Heart left ventricle (tissue), 16 donors: Measurements from ENCODE around the gene CAPN9. TPM values are rescaled to one million over a fixed set of nuclear protein-coding genes. Genes with fewer than 3 reads are reported as not detected.
A peak's percentile ranks its signal among the peaks of the same experiment; 100 is the strongest.
"Not testable (repeated sequence)": the region's sequence is repeated elsewhere in the genome, so short reads cannot be mapped to it uniquely, and the experiment has no call there.

Experiments used
- ATAC-seq, 4 donors: fragments of 200-7000 bp; cut with Tn5 transposase; one replicate each; pipeline ENCODE4 v1.9.1; 2020 to 2022; ENCODE audit warnings: moderate library complexity in 4 of 4, mild to moderate bottlenecking in 3 of 4, moderate number of reproducible peaks in 1 of 4
- DNase-seq, 5 donors: peaks; one replicate each; pipeline ENCODE4 v3.0.0-alpha.2; 2020
- H3K27ac ChIP-seq, 12 donors: fragments of 200-600 bp; sonication (generic) in 4 of 12; one replicate each; pipeline versions ENCODE4 v1.5.0 to v1.8.0; 2016 to 2022; ENCODE audit warnings: mild to moderate bottlenecking in 2 of 12
- H3K27me3 ChIP-seq, 9 donors: fragments of 200-600 bp; sonication (generic) in 2 of 9; one replicate each; pipeline versions ENCODE4 v1.5.1 to v1.8.0; 2016 to 2022; ENCODE audit warnings: mild to moderate bottlenecking in 3 of 9
- H3K36me3 ChIP-seq, 9 donors: fragments of 200-600 bp; sonication (generic) in 2 of 9; one replicate each; pipeline versions ENCODE4 v1.5.0 to v1.8.0; 2018 to 2022; ENCODE audit warnings: mild to moderate bottlenecking in 2 of 9
- H3K4me1 ChIP-seq, 12 donors: fragments of 200-600 bp; sonication (generic) in 4 of 12; one replicate each; pipeline versions ENCODE4 v1.5.0 to v1.8.0; 2016 to 2022; ENCODE audit warnings: mild to moderate bottlenecking in 3 of 12
- H3K4me3 ChIP-seq, 12 donors: fragments of 200-600 bp; sonication (generic) in 4 of 12; one replicate each; pipeline versions ENCODE4 v1.5.0 to v1.8.0; 2017 to 2022; ENCODE audit warnings: mild to moderate bottlenecking in 9 of 12, moderate library complexity in 4 of 12
- H3K9me3 ChIP-seq, 12 donors: fragments of 200-600 bp; sonication (generic) in 4 of 12; one replicate each; pipeline versions ENCODE4 v1.5.0 to v1.8.0; 2016 to 2022; ENCODE audit warnings: mild to moderate bottlenecking in 1 of 12
- POLR2A ChIP-seq, 2 donors: fragments of 450-650 bp; IDR thresholded peaks; one replicate each; pipeline ENCODE4 v1.6.1; 2017; ENCODE audit warnings: antibody characterized with exemption in 2 of 2, mild to moderate bottlenecking in 2 of 2, moderate library complexity in 2 of 2
- WGBS, 4 donors: extraction: QIAGEN DNeasy Blood & Tissue Kit in 2 of 4; methylation state at CpG; one replicate each; pipeline versions ENCODE4 v1.1.5 to v1.1.7; 2013 to 2018; 5-methylcytosine and 5-hydroxymethylcytosine counted together
- intact Hi-C, 10 donors: fragments of 100-400 bp; cut with DNase I; formaldehyde crosslinking; loops; one replicate each; pipeline versions ENCODE4 v1.11.1 to v1.14.2; 2022
- polyA plus RNA-seq, 2 donors: library from polyadenylated mRNA; stranded (reverse); fragments of 200-250 nt; gene quantifications; one replicate each; pipeline ENCODE4 v1.2.3, GENCODE V29; 2013
- total RNA-seq, 9 donors: library from RNA; depleted of rRNA in 2 of 9; stranded (reverse); fragments of >200 nt in 2 of 9; fragmentation: NEBNext Ultra II Directional in 3 of 9; extraction: Animal tissue kit (Norgen Biotek cat#: 25700) in 3 of 9; gene quantifications; one replicate each; pipeline versions ENCODE4 v1.1.0 to v1.2.4, GENCODE V29; 2016 to 2023
- TF ChIP-seq, protein P1 (sequence below), 12 donors: fragments of 200-600 bp; sonication (generic) in 4 of 12; IDR thresholded peaks; one replicate each; pipeline versions ENCODE4 v1.5.0 to v1.8.0; 2018 to 2022; ENCODE audit warnings: antibody characterized with exemption in 12 of 12, mild to moderate bottlenecking in 5 of 12
- donor health status: ischemic (EF 13 %, LVEDD 7.1; RV severe dilation, severe dysfunction).
- donor health status: healthy with polysubstance abuse.
- donor health status: DM: no; HTN: yes; CAD: no.
- donor health status: DM: no; HTN: no; CAD: no.
- donor health status: ischemic (EF 25% LVEDD 6.9; RV normal size, moderate dysfunction).
- donor health status: ischemic (EF 25% LVEDD 5.7; RV mildly dilated, moderate dysfunction).
- donor health status: healthy.
- donor health status: DM: yes; HTN: yes; CAD: no.
- donor health status: ischemic (EF 35%, LVEDD 5.7; RV mildly dilated, moderate dysfunction).
- donor health status: nonischemic (EF 11% LVEDD 7.7; RV severe dilation, severe dysfunction).
- donor health status: DM: yes; HTN: yes; CAD: no.
- donor health status: PGD.
- donor health status: ischemic (EF 29% LVEDD 5.4; RV normal size, mild dysfunction).
- donor health status: nonischemic (EF 23%, LVEDD 6.1; RV moderate dilation, normal function).

Gene CAPN9
- total and polyA plus RNA-seq, 11 donors, result 0.04 to 0.31 (median 0.17) TPM; not detected in 7

DNA sequence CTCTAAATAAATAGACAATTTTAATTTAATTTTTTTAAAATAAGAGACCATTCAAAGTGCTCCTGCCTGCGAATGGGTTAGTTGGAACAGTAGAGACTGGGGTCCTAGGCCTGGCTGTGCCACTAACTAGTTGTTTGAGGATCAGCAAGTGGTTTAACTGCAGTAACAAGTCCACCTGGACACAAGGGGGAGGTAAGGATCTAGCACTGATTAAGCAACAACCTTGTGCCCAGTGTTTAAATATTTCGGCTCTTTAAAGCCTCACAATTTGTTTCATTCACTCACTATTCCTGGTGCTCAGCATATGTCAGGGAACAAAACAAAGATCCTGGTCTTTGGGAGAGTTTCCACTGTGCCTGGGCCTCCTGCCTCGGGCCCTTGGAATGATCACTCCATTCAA, 31.7 kb upstream of the CAPN9 start:
- no peaks in the 10 kb centered on the region for H3K9me3 ChIP-seq
- H3K4me3 ChIP-seq, result no peak overlapping the region
- TF ChIP-seq, protein P1, sequence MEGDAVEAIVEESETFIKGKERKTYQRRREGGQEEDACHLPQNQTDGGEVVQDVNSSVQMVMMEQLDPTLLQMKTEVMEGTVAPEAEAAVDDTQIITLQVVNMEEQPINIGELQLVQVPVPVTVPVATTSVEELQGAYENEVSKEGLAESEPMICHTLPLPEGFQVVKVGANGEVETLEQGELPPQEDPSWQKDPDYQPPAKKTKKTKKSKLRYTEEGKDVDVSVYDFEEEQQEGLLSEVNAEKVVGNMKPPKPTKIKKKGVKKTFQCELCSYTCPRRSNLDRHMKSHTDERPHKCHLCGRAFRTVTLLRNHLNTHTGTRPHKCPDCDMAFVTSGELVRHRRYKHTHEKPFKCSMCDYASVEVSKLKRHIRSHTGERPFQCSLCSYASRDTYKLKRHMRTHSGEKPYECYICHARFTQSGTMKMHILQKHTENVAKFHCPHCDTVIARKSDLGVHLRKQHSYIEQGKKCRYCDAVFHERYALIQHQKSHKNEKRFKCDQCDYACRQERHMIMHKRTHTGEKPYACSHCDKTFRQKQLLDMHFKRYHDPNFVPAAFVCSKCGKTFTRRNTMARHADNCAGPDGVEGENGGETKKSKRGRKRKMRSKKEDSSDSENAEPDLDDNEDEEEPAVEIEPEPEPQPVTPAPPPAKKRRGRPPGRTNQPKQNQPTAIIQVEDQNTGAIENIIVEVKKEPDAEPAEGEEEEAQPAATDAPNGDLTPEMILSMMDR (IDR thresholded peaks at IDR 0.05), result no peak
- no peak for TF ChIP-seq POLR2A (IDR thresholded peaks at IDR 0.05)
- peaks cover 0 to under 1% (median 0%) of the 10 kb centered on the region in 9 donors for H3K36me3 ChIP-seq
- intact Hi-C loops, result no loop called here
- H3K4me1 ChIP-seq, result peaks cover 0 to 43% (median 17%) of the 10 kb centered on the region in 12 donors
- WGBS, 4 donors, result 79 to 94% (median 89%) methylated on average over 3 of the region's 3 CpGs
- no peak for DNase-seq
- ATAC-seq, result no peak
- H3K27me3 ChIP-seq, result no peaks in the 10 kb centered on the region
- H3K27ac ChIP-seq, result peak overlapping the region in 5 of 12 donors; percentile 21 to 89 (median 84)

DNA sequence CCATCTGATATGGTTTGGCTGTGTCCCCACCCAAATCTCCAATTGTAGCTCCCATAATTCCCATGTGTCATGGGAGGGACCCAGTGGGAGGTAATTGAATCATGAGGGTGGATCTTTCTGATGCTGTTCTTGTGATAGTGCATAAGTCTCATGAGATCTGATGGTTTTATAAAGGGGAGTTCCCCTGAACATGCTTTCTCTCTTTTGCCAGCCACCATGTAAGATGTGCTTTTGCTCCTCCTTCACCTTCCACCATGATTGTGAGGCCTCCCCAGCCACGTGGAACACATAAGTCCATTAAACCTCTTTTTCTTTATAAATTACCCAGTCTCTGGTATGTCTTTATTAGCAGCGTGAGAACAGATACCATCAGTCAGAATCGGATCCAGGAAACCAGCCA, 30.7 kb upstream of the CAPN9 start:
- intact Hi-C loops, H3K27ac ChIP-seq, H3K27me3 ChIP-seq, H3K9me3 ChIP-seq, H3K4me3 ChIP-seq, H3K36me3 ChIP-seq, ATAC-seq, DNase-seq: not testable (repeated sequence)
- H3K4me1 ChIP-seq, result peaks cover 0 to 37% (median 16%) of the 10 kb centered on the region in 12 donors
- WGBS, 4 donors, result 55 to 75% (median 68%) methylated on average over 3 of the region's 3 CpGs

GRCh38 chr1:230717251-230717650, 29.9 kb upstream of the CAPN9 start:
- no peak overlapping the region for H3K4me3 ChIP-seq
- H3K36me3 ChIP-seq, result no peaks in the 10 kb centered on the region
- no peak overlapping the region for H3K27ac ChIP-seq
- ATAC-seq (no peak), DNase-seq (no peak)
- H3K9me3 ChIP-seq, result no peaks in the 10 kb centered on the region
- no peaks in the 10 kb centered on the region for H3K27me3 ChIP-seq
- TF ChIP-seq, protein P1 (IDR thresholded peaks at IDR 0.05), result no peak
- TF ChIP-seq POLR2A (IDR thresholded peaks at IDR 0.05), result no peak
- peaks cover 0 to 32% (median 14%) of the 10 kb centered on the region in 12 donors for H3K4me1 ChIP-seq
- intact Hi-C loops, result no loop called here
- 63 to 81% (median 78%) methylated on average over 1 of the region's 1 CpG for WGBS, 4 donors

- not testable (repeated sequence) for DNase-seq, H3K27me3 ChIP-seq, ATAC-seq, H3K27ac ChIP-seq, H3K4me3 ChIP-seq, H3K9me3 ChIP-seq, H3K36me3 ChIP-seq
- peaks cover 0 to 29% (median 0%) of the 10 kb centered on the region in 12 donors for H3K4me1 ChIP-seq
- intact Hi-C loops, result loop anchor here in 1 of 10 donors (5.0 kb wide), 1 partner anchor 50 kb away; no protein-coding TSS in a partner anchor
- WGBS, 4 donors, result 93 to 98% (median 96%) methylated on average over 3 of the region's 3 CpGs
Observed at GRCh38 chr1:230721849-230722522, 25.2 kb upstream of the CAPN9 start.

DNA sequence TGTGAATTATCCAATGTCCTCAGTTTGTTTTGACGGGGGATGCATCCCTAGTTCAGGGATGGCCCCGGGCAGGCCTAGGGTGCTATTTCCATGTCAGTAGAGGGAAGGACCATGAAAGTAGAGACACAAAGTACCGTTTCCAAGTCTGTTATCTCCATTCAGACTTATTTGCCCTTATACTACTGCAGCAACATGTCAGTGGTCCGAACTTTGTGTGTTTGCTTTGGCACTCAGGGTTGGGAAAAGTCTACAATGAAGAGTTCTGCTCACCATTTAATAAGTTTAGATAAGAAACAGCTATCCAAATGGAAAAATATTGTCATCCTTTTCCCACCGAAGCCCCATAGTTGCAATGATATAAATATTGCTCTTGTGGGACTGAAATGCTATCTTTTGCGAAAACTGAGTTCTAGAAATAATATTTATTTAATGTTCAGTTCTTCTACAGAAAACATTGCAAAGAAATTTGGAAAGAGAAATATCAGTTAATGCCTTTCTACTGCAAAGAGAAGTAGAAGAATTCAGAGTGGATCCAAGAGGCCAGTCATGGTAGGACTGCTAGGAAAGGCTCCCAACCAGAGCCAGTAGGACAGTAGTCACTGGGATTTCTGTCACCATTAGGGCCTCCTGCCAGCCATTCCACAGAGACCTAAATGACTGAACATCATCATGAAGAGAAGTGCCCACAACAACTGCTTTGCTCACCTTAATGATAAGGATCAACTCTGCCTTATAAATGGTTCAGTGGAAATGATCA, 21.8 kb upstream of the CAPN9 start:
- Histone ChIP-seq H3K27ac (peak overlapping the region in 10 of 12 donors; percentile 51 to 91 (median 58)), H3K4me1 (peaks cover 0 to 53% (median 14%) of the 10 kb centered on the region in 12 donors), H3K9me3 (no peaks in the 10 kb centered on the region), H3K4me3 (no peak overlapping the region), H3K27me3 (no peaks in the 10 kb centered on the region), H3K36me3 (no peaks in the 10 kb centered on the region)
- TF ChIP-seq, protein P1 (IDR thresholded peaks at IDR 0.05), result no peak
- no peak for TF ChIP-seq POLR2A (IDR thresholded peaks at IDR 0.05)
- WGBS, 4 donors, result 52 to 60% (median 60%) methylated on average over 6 of the region's 6 CpGs
- DNase-seq, result peak in 3 of 5 donors; percentile 37 to 62 (median 43)
- ATAC-seq, result peak; percentile 63 to 86 (median 72)
- intact Hi-C loops, result no loop called here
